Activated CD4-positive, alpha-beta T cell treated with anti-CD3 and anti-CD28 coated beads, Interleukin-2, amount 50 U/mL, for 16 hours (primary cell): Measurements from ENCODE around the gene SRRD.
"Not testable (repeated sequence)": the region's sequence is repeated elsewhere in the genome, so short reads cannot be mapped to it uniquely, and the experiment has no call there.

Experiments used
- DNase-seq: peaks from one replicate; pipeline ENCODE4 v3.0.0-alpha.2; 2020

The SRRD gene

GRCh38 chr22:26525946-26526564 is 42.4 kb downstream of the SRRD start:
- no peak for DNase-seq

- DNase-seq, result no peak
Observed at GRCh38 chr22:26527167-26527566, 43.5 kb downstream of the SRRD start.

- no peak for DNase-seq
Observed at GRCh38 chr22:26527574-26528465, 44.1 kb downstream of the SRRD start.

GRCh38 chr22:26528518-26528917 is 44.8 kb downstream of the SRRD start:
- not testable (repeated sequence) for DNase-seq

- no peak for DNase-seq
Observed at GRCh38 chr22:26529345-26529744, 45.7 kb downstream of the SRRD start.

- no peak for DNase-seq
Observed at GRCh38 chr22:26534171-26534855, 50.6 kb downstream of the SRRD start.

GRCh38 chr22:26534874-26535602 is 51.4 kb downstream of the SRRD start:
- DNase-seq, result no peak

- DNase-seq, result no peak
Observed at GRCh38 chr22:26535603-26535908, 51.9 kb downstream of the SRRD start.

- no peak for DNase-seq
Observed at GRCh38 chr22:26536056-26536761, 52.5 kb downstream of the SRRD start.

GRCh38 chr22:26536762-26537134 is 53.1 kb downstream of the SRRD start:
- DNase-seq, result no peak

- DNase-seq, result no peak
Observed at GRCh38 chr22:26540119-26540518, 56.4 kb downstream of the SRRD start.

GRCh38 chr22:26541167-26541819 is 57.6 kb downstream of the SRRD start:
- no peak for DNase-seq

GRCh38 chr22:26542831-26543230 is 59.2 kb downstream of the SRRD start:
- peak; percentile 18 for DNase-seq
